A549 (cell line): ENCODE measurements around the gene NUDT14. TPM values are rescaled to one million over a fixed set of nuclear protein-coding genes. Genes with fewer than 3 reads are reported as not detected.

Source experiments
- ATAC-seq, 2 experiments: fragments of 200-7000 bp in 1 of 2; fragments of >200 bp in 1 of 2; cut with Nextera tagmentation in 1 of 2; cut with Tn5 transposase in 1 of 2; 3 replicates each; pipeline versions ENCODE4 v1.8.0 to v1.9.1; 2018 to 2020; ENCODE audit warnings: mild to moderate bottlenecking in 1 of 2, moderate library complexity in 1 of 2
- CTCF ChIA-PET: fragments of 300-600 bp; sonication (Branson Sonifier 250); formaldehyde crosslinking; extraction: SDS; loops from one replicate; lab custom pipeline; 2021; ENCODE audit warnings: antibody characterized with exemption, inconsistent platforms; lab: Yijun Ruan, JAX
- POLR2A ChIA-PET: fragments of 350-600 bp; formaldehyde crosslinking; extraction: SDS; loops from one replicate; lab custom pipeline; 2021; ENCODE audit warnings: antibody characterized with exemption, inconsistent platforms; lab: Yijun Ruan, JAX
- DNase-seq, 2 experiments: peaks; one replicate each; pipeline versions ENCODE4 v3.0.0 to v3.0.0-alpha.2; 2011 to 2016; ENCODE audit warnings: low read depth in 1 of 2, low spot score in 1 of 2
- FAIRE-seq: peaks from 2 replicates; lab custom pipeline; 2011; peaks lifted over from hg19 to GRCh38; lab: Jason Lieb, UNC
- H3K27ac ChIP-seq, 2 experiments: fragments of >200 bp; sonication (Bioruptor Twin); formaldehyde crosslinking; 3 replicates each; pipeline ENCODE4 v1.5.1; 2016 to 2017
- H3K4me1 ChIP-seq: fragments of >200 bp; sonication (Bioruptor Twin); formaldehyde crosslinking; 3 replicates; pipeline ENCODE4 v1.6.1; 2016
- H3K4me2 ChIP-seq: fragments of >200 bp; sonication (Bioruptor Twin); formaldehyde crosslinking; 3 replicates; pipeline ENCODE4 v1.6.1; 2016
- H3K4me3 ChIP-seq: fragments of >200 bp; sonication (Bioruptor Twin); formaldehyde crosslinking; 3 replicates; pipeline ENCODE4 v1.5.1; 2016
- H3K9me3 ChIP-seq: fragments of >200 bp; sonication (Bioruptor Twin); formaldehyde crosslinking; 3 replicates; pipeline ENCODE4 v1.6.1; 2016
- BHLHE40 ChIP-seq: IDR thresholded peaks from 2 replicates; pipeline ENCODE4 v1.6.1; 2012; ENCODE audit warnings: low read depth, low read length, inconsistent platforms
- CBX2 ChIP-seq: fragments of 200-600 bp; sonication (generic); IDR thresholded peaks from 2 replicates; pipeline ENCODE4 v1.6.1; 2016; ENCODE audit warnings: low read depth, mild to moderate bottlenecking, borderline replicate concordance
- EHF ChIP-seq: fragments of 250-450 bp; sonication (Bioruptor Pico); IDR thresholded peaks from 2 replicates; pipeline ENCODE4 v1.5.0; 2020; ENCODE audit warnings: mild to moderate bottlenecking
- EHMT2 ChIP-seq: fragments of 200-600 bp; sonication (generic); IDR thresholded peaks from 2 replicates; pipeline ENCODE4 v1.6.1; 2016; ENCODE audit warnings: antibody characterized with exemption, low read depth, mild to moderate bottlenecking, moderate library complexity
- FOSB ChIP-seq: fragments of 250-450 bp; sonication (Bioruptor Pico); IDR thresholded peaks from 2 replicates; pipeline ENCODE4 v1.5.0; 2020; ENCODE audit warnings: mild to moderate bottlenecking, moderate library complexity
- FOXS1 ChIP-seq: fragments of 250-450 bp; sonication (Bioruptor Pico); IDR thresholded peaks from 2 replicates; pipeline ENCODE4 v1.5.0; 2020; ENCODE audit warnings: mild to moderate bottlenecking, moderate library complexity
- HMGXB4 ChIP-seq: fragments of 250-450 bp; sonication (Bioruptor Pico); IDR thresholded peaks from 2 replicates; pipeline ENCODE4 v1.5.0; 2021; ENCODE audit warnings: mild to moderate bottlenecking, moderate library complexity, borderline replicate concordance
- HOXA7 ChIP-seq: fragments of 250-450 bp; sonication (Bioruptor Pico); IDR thresholded peaks from 2 replicates; pipeline ENCODE4 v1.5.0; 2020; ENCODE audit warnings: mild to moderate bottlenecking, moderate library complexity
- HOXB13 ChIP-seq: fragments of 250-450 bp; sonication (Bioruptor Pico); IDR thresholded peaks from 2 replicates; pipeline ENCODE4 v1.5.0; 2020; ENCODE audit warnings: low read depth, mild to moderate bottlenecking, moderate library complexity
- HOXB5 ChIP-seq: fragments of 250-450 bp; sonication (Bioruptor Pico); IDR thresholded peaks from 2 replicates; pipeline ENCODE4 v1.5.0; 2020; ENCODE audit warnings: mild to moderate bottlenecking, moderate library complexity
- JUN ChIP-seq, 2 experiments: fragments of >200 bp; sonication (Bioruptor Twin); formaldehyde crosslinking; IDR thresholded peaks; 2 replicates in 1 of 2; 3 replicates in 1 of 2; pipeline ENCODE4 v1.6.1; 2016 to 2017
- KDM5A ChIP-seq: fragments of 200-600 bp; sonication (generic); IDR thresholded peaks from 2 replicates; pipeline ENCODE4 v1.6.1; 2016; ENCODE audit warnings: antibody characterized with exemption, mild to moderate bottlenecking
- MAFK ChIP-seq: fragments of 450-650 bp; IDR thresholded peaks from 2 replicates; pipeline ENCODE4 v1.6.1; 2014; ENCODE audit not compliant: partially characterized antibody
- MAZ ChIP-seq: fragments of 150-350 bp; IDR thresholded peaks from 2 replicates; pipeline ENCODE4 v1.6.1; 2014; ENCODE audit warnings: antibody characterized with exemption, low read depth, low read length, borderline replicate concordance
- MYC ChIP-seq: IDR thresholded peaks from 2 replicates; pipeline ENCODE4 v1.6.1; 2012; ENCODE audit warnings: mild to moderate bottlenecking, inconsistent platforms, low read length, improper control_type of control experiment, borderline replicate concordance
- NPAS2 ChIP-seq: fragments of 250-450 bp; sonication (Bioruptor Pico); IDR thresholded peaks from 2 replicates; pipeline ENCODE4 v1.8.0; 2022; ENCODE audit warnings: mild to moderate bottlenecking, moderate library complexity, borderline replicate concordance
- NR3C1 ChIP-seq: fragments of >200 bp; sonication (Bioruptor Twin); formaldehyde crosslinking; IDR thresholded peaks from 3 replicates; pipeline ENCODE4 v1.6.1; 2017
- POLR2AphosphoS2 ChIP-seq: conservative IDR thresholded peaks from 2 replicates; pipeline ENCODE4 v1.6.1; 2012; ENCODE audit warnings: low read length, improper control_type of control experiment, inconsistent platforms
- RARB ChIP-seq: fragments of 250-450 bp; sonication (Bioruptor Pico); IDR thresholded peaks from 2 replicates; pipeline ENCODE4 v1.8.0; 2021; ENCODE audit warnings: mild to moderate bottlenecking, moderate library complexity
- RCOR1 ChIP-seq: fragments of 150-350 bp; IDR thresholded peaks from 2 replicates; pipeline ENCODE4 v1.6.1; 2014; ENCODE audit warnings: antibody characterized with exemption, low read length, low read depth
- RFX5 ChIP-seq: fragments of 450-650 bp; IDR thresholded peaks from 2 replicates; pipeline ENCODE4 v1.7.1; 2014; ENCODE audit warnings: antibody characterized with exemption, mild to moderate bottlenecking, moderate library complexity
- RNF2 ChIP-seq: fragments of 200-600 bp; sonication (generic); IDR thresholded peaks from 2 replicates; pipeline ENCODE4 v1.6.1; 2016; ENCODE audit warnings: low read depth, mild to moderate bottlenecking, antibody characterized with exemption, moderate library complexity, borderline replicate concordance
- TP53 ChIP-seq: fragments of 250-450 bp; sonication (Bioruptor Pico); IDR thresholded peaks from 2 replicates; pipeline ENCODE4 v1.5.0; 2021; ENCODE audit warnings: mild to moderate bottlenecking, moderate library complexity
- USF2 ChIP-seq: fragments of 450-650 bp; IDR thresholded peaks from 2 replicates; pipeline ENCODE4 v1.6.1; 2014; ENCODE audit warnings: antibody characterized with exemption
- WGBS: methylation state at CpG from one replicate; pipeline ENCODE4 v1.1.6; 2017; ENCODE audit errors: missing lambda C conversion rate; 5-methylcytosine and 5-hydroxymethylcytosine counted together
- polyA plus RNA-seq, 4 experiments: library from polyadenylated mRNA; depleted of rRNA in 3 of 4; stranded (reverse); fragments of >200 nt; fragmentation: RNase III in 1 of 4; extraction: RNeasy Plus Mini Kit Qiagen cat#74134 plus additional on column Dnase treatment in 1 of 4; gene quantifications; 2 replicates in 3 of 4; 3 replicates in 1 of 4; pipeline ENCODE4 v1.2.3, GENCODE V29; 2011 to 2017
- TF ChIP-seq, protein P1 (sequence below): IDR thresholded peaks from 2 replicates; pipeline ENCODE4 v1.6.1; 2012
- TF ChIP-seq, protein P2 (sequence below): fragments of >200 bp; sonication (Bioruptor Twin); formaldehyde crosslinking; IDR thresholded peaks from 3 replicates; pipeline ENCODE4 v1.5.1; 2016

Gene NUDT14
- polyA plus RNA-seq, 2 of the 4 experiments (the other 2 are of a cell fraction), result 12.6 to 30.7 TPM

- POLR2A ChIA-PET, result no interaction called here
- TF ChIP-seq CBX2 (no peak), RNF2 (no peak), NPAS2 (CRISPR knock-in tag) (no peak), HMGXB4 (no peak), POLR2AphosphoS2 (no peak), EHMT2 (no peak), NR3C1 (no peak), FOXS1 (CRISPR knock-in tag) (no peak), KDM5A (no peak), USF2 (no peak), BHLHE40 (no peak), RFX5 (no peak), HOXB5 (no peak), FOSB (CRISPR knock-in tag) (no peak), MYC (no peak), HOXA7 (CRISPR knock-in tag) (no peak)
- TF ChIP-seq, protein P1, sequence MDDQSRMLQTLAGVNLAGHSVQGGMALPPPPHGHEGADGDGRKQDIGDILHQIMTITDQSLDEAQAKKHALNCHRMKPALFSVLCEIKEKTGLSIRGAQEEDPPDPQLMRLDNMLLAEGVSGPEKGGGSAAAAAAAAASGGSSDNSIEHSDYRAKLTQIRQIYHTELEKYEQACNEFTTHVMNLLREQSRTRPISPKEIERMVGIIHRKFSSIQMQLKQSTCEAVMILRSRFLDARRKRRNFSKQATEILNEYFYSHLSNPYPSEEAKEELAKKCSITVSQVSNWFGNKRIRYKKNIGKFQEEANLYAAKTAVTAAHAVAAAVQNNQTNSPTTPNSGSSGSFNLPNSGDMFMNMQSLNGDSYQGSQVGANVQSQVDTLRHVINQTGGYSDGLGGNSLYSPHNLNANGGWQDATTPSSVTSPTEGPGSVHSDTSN, result no peak
- no peak for FAIRE-seq
These were observed 49.9 kb downstream of the NUDT14 start for GRCh38 chr14:105131241-105131640.

DNA sequence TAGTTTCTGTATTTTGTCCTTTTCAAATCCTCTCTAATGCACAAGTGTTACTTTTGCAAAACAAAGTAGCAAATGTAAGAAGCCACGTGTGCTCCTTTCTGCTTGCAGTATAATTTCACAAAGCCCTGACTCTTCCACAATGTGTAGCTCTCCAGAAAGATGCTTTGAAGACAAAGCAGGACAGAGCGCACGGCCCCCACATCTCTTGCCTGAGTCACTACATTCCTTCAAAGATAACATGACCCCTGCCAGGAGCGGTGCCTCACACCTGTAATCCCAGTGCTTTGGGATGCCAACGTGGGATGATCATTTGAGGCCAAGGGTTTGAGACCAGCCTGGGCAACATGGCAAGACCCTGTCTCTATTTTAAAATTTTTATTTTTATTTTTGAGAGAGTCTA, 53.1 kb downstream of the NUDT14 start:
- FAIRE-seq (no peak), DNase-seq (no peak), ATAC-seq (no peak)
- Histone ChIP-seq H3K9me3 (no peaks in the 10 kb centered on the region), H3K4me1 (0 out of 3 replicates have a peak, but pooled peaks cover 3% of the 10 kb centered on the region), H3K4me3 (no peak overlapping the region), H3K4me2 (no peak overlapping the region), H3K27ac (no peak overlapping the region)
- POLR2A ChIA-PET, result no interaction called here
- CTCF ChIA-PET, result interaction anchor here (0.9 to 1.0 kb wide), 4 partner anchors 11 to 242 kb away, joined by 3 to 4 read pairs (median 3); no protein-coding TSS in a partner anchor
- 40% methylated on average over 5 of the region's 5 CpGs for WGBS
- TF ChIP-seq, protein P2, sequence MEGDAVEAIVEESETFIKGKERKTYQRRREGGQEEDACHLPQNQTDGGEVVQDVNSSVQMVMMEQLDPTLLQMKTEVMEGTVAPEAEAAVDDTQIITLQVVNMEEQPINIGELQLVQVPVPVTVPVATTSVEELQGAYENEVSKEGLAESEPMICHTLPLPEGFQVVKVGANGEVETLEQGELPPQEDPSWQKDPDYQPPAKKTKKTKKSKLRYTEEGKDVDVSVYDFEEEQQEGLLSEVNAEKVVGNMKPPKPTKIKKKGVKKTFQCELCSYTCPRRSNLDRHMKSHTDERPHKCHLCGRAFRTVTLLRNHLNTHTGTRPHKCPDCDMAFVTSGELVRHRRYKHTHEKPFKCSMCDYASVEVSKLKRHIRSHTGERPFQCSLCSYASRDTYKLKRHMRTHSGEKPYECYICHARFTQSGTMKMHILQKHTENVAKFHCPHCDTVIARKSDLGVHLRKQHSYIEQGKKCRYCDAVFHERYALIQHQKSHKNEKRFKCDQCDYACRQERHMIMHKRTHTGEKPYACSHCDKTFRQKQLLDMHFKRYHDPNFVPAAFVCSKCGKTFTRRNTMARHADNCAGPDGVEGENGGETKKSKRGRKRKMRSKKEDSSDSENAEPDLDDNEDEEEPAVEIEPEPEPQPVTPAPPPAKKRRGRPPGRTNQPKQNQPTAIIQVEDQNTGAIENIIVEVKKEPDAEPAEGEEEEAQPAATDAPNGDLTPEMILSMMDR, result no peak
- TF ChIP-seq USF2 (no peak), JUN (IDR thresholded peaks at IDR 0.05) (no peak), TP53 (no peak), MAFK (no peak), FOSB (CRISPR knock-in tag) (no peak), EHF (no peak), RARB (CRISPR knock-in tag) (no peak), HOXB13 (no peak), KDM5A (no peak), MAZ (no peak), RCOR1 (no peak)

More at GRCh38 chr14:105131241-105131640, 49.9 kb downstream of the NUDT14 start:
- no peak overlapping the region for H3K4me2 ChIP-seq
- no peak overlapping the region for H3K27ac ChIP-seq
- CTCF ChIA-PET, result interaction anchor here (1.0 to 1.5 kb wide), 2 partner anchors 15 to 36 kb away, joined by 3 to 4 read pairs; no protein-coding TSS in a partner anchor
- no peak overlapping the region for H3K4me3 ChIP-seq
- 0 out of 3 replicates have a peak, but pooled peaks cover 3% of the 10 kb centered on the region for H3K4me1 ChIP-seq
- H3K9me3 ChIP-seq, result no peaks in the 10 kb centered on the region
- no peak for DNase-seq
- WGBS, result 76% methylated on average over 2 of the region's 2 CpGs
- no peak for ATAC-seq
